ENCODE results near the gene ZDHHC22. TPM values are rescaled to one million over a fixed set of nuclear protein-coding genes. Genes with fewer than 3 reads are reported as not detected.

Gene ZDHHC22
- polyA plus RNA-seq, 1 of the 3 experiments (the other 2 are of a cell fraction): not detected

- Histone ChIP-seq H3K9ac (no peak overlapping the region), H2AFZ (ENCODE audit: low read depth) (no peak overlapping the region), H3K4me3 (ENCODE audit: low read depth in 2 of 2, low read length in 1 of 2) (no peak overlapping the region), H3K9me2 (no peaks in the 10 kb centered on the region), H4K20me1 (ENCODE audit: insufficient read depth) (no peaks in the 10 kb centered on the region), H3F3A (replicated peaks; ENCODE audit: insufficient read depth) (no peaks in the 10 kb centered on the region), H3K9me3 (no peaks in the 10 kb centered on the region), H3K79me2 (ENCODE audit: insufficient read depth) (no peaks in the 10 kb centered on the region), H3K4me1 (ENCODE audit: control insufficient read depth in 1 of 2, insufficient read depth in 2 of 2, low read depth in 1 of 2, low read length in 1 of 2) (peaks cover 0 to 29% of the 10 kb centered on the region in 2 experiments; a peak in 3 of 4 replicates), H3K27me3 (ENCODE audit: insufficient read depth) (peaks cover 47% of the 10 kb centered on the region), H3K36me3 (replicated peaks in 1 of 2; ENCODE audit: control insufficient read depth in 1 of 2, insufficient read depth in 2 of 2, low read length in 1 of 2) (no peaks in the 10 kb centered on the region), H3K27ac (ENCODE audit: low read depth in 2 of 2, low read length in 1 of 2) (no peak overlapping the region), H3K4me2 (no peak overlapping the region)
- DNase-seq: peak; percentile 50
- CTCF ChIA-PET: interaction anchor here (0.6 to 11.6 kb wide), 17 partner anchors 9 to 267 kb away, joined by 3 to 129 read pairs (median 3); partner anchors contain the start of gene TMEM63C
- peak; percentile 67; the same call in 1 of the 2 replicates for TF ChIP-seq MXI1 (IDR thresholded peaks at IDR 0.05; ENCODE audit: low read depth, low read length)
- no peak for TF ChIP-seq FOSL2 (IDR thresholded peaks at IDR 0.05; ENCODE audit: borderline replicate concordance, low read depth)
- WGBS (ENCODE audit: low lambda C conversion rate): 23% methylated on average over 4 of the region's 4 CpGs
- POLR2A ChIA-PET: interaction anchor here (0.5 to 1.6 kb wide), 3 partner anchors 38 to 599 kb away, joined by 3 to 5 read pairs (median 4); partner anchors contain the start of genes GSTZ1, POMT2 and TMEM63C
These were observed 1.5 kb upstream of the ZDHHC22 start for GRCh38 chr14:77143071-77143470.

GRCh38 chr14:77142005-77142800 is 612 bp upstream of the ZDHHC22 start:
- H3K4me3 ChIP-seq (ENCODE audit: low read depth in 2 of 2, low read length in 1 of 2): peak overlapping the region; percentile 50 to 62; a peak in 3 of 4 replicates

More at GRCh38 chr14:77142005-77142800, 612 bp upstream of the ZDHHC22 start:
- Histone ChIP-seq H3F3A (replicated peaks; ENCODE audit: insufficient read depth) (no peaks in the 10 kb centered on the region), H3K9ac (no peak overlapping the region), H3K4me1 (ENCODE audit: control insufficient read depth in 1 of 2, insufficient read depth in 2 of 2, low read depth in 1 of 2, low read length in 1 of 2) (peaks cover 0 to 29% of the 10 kb centered on the region in 2 experiments; a peak in 3 of 4 replicates), H4K20me1 (ENCODE audit: insufficient read depth) (no peaks in the 10 kb centered on the region), H3K4me2 (peak overlapping the region; percentile 95), H3K27ac (ENCODE audit: low read depth in 2 of 2, low read length in 1 of 2) (peak overlapping the region in 1 of 2 experiments; percentile 40; a peak in 1 of 4 replicates), H3K79me2 (ENCODE audit: insufficient read depth) (no peaks in the 10 kb centered on the region), H3K9me3 (no peaks in the 10 kb centered on the region), H3K9me2 (no peaks in the 10 kb centered on the region), H3K36me3 (replicated peaks in 1 of 2; ENCODE audit: control insufficient read depth in 1 of 2, insufficient read depth in 2 of 2, low read length in 1 of 2) (no peaks in the 10 kb centered on the region), H2AFZ (ENCODE audit: low read depth) (no peak overlapping the region), H3K27me3 (ENCODE audit: insufficient read depth) (peaks cover 47% of the 10 kb centered on the region)
- POLR2A ChIA-PET: interaction anchor here (1.6 kb wide), 1 partner anchor 39 kb away, joined by 5 read pairs; the partner anchor contains the start of gene TMEM63C
- TF ChIP-seq MAX (IDR thresholded peaks at IDR 0.05; ENCODE audit: low read depth) (no peak), NRF1 (IDR thresholded peaks at IDR 0.05; ENCODE audit: low read depth, low read length) (no peak), POLR2AphosphoS5 (IDR thresholded peaks at IDR 0.05; ENCODE audit: low read depth, low read length) (no peak), TEAD4 (IDR thresholded peaks at IDR 0.05; ENCODE audit: borderline replicate concordance, insufficient read depth) (no peak), YY1 (IDR thresholded peaks at IDR 0.05; ENCODE audit: low read depth) (no peak), USF2 (IDR thresholded peaks at IDR 0.05; ENCODE audit: borderline replicate concordance, low read depth, low read length) (no peak), NFIC (IDR thresholded peaks at IDR 0.05; ENCODE audit: borderline replicate concordance) (no peak)
- WGBS (ENCODE audit: low lambda C conversion rate): 57% methylated on average over 9 of the region's 9 CpGs
- DNase-seq: no peak
- CTCF ChIA-PET: interaction anchor here (0.6 to 11.6 kb wide), 23 partner anchors 8 to 1364 kb away, joined by 3 to 129 read pairs (median 3); no protein-coding TSS in a partner anchor

Measured in SK-N-SH (cell line).